ENCODE data around the gene RRP9. TPM values are rescaled to one million over a fixed set of nuclear protein-coding genes. Genes with fewer than 3 reads are reported as not detected.

RRP9 gene
- total RNA-seq, 1 experiment from 2014 or later, result 91.7 TPM

DNA sequence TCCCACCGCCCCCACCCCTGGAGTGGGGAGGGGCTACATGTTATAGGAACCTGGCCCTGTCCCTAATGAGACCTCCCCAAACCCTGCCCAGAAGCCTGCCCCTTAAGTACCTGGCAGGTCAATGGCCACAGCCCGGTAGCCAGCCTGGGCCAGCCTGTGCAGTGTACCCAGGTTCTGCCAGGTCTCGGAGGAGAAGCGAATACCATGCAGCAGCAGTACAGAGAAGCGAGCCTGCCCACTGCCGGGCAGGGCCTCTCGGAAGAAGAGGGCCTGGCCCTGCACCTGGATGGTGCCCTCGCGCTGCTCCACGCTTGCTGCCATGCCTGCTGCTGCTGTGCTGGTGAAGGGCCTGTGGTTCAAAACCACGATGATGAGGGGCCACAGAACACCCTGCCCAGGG lies 29.6 kb upstream of the RRP9 start:
- no peak for DNase-seq (ENCODE audit: low spot score)

DNA sequence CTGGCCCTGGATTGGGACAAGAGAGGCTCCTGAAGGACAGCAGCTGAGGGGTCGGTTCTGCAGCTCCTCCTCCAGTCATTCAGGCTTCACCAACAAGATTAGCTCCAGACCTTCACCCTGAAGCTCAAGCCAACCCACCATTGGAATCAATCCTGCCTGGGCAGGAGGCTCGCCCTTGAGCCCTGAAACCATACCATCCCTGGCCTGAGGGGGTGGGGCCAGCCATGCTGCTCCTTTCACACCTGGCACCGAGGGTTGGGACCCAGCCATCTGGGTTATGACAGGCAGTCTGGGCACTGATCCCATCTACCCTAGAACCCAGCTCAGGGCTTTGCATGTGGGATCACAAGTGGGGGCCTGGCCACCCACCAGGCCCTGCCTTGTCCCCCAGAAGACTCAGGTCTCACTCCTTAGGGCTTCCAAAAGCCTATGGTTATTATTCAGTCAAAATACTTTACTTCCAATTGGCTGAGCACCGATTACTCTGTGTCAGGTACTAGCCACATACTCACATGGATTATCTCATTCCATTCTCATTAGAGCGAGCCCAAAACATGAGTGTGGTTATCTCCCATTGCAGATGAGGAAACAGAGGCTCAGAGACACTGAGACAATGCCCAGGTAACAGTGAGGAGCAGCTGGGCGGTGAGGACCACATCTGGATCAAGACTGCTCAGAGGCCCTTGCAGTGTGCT lies 29.0 kb upstream of the RRP9 start:
- DNase-seq (ENCODE audit: low spot score), result no peak

DNA sequence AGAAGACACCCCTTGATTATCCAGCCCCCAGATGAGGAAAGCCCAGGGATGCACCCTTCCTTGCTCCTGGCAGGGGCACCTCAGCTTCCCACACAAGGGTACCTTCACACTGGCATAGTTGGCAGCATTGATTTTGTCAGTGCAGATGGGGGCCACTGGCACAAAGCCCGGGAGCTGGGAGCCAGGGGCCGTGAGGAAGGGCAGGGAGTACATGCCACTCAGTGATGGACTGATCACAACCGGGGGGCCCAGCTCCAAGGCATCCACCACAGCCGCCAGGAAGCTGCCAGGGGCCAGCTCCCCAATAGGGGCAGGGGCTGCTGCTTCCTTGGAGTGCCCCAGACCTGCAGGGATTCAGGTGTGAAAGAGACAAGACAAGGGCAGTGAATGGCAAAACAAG lies 28.1 kb upstream of the RRP9 start:
- DNase-seq (ENCODE audit: low spot score), result no peak

DNA sequence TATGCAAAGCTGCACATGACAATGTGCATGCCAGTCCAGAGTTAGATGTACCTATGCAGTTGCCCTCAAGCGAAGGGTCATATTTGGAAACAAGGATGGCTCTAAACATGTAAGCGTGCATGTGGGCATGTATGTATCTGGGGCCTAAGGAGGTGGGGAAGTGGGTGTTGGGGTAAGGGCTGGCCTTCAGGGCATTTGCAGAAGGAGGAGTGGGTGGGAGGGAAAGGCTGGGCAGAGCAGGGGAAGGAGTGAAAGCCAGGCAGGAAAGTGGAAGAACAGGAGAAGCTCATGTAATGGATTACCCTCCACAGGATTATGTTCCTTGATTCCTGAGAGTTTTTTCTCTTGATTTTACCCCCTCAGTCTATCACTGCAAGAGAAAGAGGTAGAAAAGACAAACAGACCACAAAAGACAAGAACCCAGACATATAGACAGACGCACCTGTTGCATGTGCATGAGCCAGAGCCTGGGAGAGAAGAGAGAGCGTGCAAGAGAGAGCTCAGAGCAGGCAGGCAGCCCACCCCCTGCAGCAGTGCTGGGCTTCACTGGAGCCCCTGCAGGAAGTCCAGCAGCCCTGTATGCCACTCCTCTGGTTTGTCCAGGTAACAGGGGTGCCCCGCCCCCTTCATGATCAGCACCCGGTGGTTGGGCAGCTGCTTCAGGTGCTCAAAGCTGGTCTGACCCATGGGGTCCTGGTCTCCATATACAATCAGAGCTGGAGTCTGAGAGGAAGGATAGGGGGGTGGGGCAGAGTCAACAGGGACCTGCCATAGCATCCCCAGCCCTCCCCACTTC lies 27.4 kb upstream of the RRP9 start:
- DNase-seq (ENCODE audit: low spot score), result no peak

DNA sequence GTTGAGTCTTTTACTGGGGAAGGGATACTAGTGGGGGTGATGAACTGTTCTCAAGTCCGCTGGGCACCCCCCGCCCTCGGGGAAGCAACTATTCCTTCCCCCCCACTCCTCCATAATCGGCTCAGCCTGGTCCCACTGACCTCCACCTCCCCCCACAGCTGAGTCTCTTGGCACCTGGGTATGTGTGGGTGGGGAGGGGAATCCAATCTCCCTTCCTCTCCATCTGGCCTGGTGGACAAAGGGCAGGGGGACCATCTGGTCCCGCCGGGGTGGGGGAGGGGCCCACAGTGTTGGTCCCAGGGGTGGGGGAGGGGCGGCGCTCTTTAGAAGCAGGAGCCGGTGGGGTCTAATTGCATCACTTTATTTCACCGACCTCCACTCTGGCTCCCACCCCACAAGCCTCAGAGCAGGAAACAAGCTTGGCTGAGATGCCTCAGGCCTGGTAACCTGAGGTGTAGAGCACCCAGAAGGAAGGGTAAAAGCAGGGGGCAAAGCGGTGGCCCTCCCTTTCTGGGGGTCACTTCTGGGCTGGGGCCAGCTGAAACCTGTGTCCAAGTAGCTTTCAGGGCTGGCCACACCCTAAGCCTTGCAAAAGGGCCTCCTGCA lies 26.6 kb upstream of the RRP9 start:
- DNase-seq (ENCODE audit: low spot score), result no peak

DNA sequence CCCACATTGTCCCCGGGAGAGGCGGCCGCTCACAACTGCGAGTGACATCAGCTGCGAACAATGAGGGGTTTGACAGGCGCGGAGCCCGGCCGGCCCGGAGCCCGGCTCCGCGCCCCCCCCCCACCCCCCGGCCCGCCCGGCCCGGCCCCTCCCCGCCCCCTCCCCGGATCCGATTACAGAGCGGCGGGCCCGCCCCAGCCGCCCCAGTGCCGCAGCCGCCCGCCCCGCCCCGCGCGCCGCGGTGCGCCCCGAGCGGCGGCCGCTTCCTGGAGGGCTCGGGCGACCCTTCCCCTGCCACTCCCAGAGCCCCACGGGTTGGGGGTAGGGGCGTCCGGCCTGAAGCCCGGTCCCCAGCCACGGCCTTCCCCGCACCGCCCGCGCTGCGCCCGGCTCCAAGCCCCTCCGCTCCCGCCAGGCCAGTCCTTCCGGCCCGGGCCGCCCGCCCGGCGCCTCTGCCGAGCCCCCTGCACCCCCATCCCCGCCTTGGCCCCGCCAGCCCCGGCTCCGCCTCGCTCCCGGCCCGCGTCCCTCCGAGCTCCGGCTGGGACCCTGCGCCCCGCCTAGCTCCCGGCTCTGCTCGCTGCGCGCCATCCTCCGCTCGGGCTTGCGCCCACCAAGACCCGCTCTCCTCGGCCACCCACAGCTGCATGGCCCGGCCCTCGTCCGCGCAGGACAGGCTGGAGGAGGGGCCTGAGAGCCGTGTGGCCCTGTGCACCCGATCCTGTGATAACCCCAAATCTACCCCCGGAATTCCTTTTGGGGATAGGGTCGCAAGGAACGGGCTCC lies 25.9 kb upstream of the RRP9 start, which contains the start of gene PCBP4:
Gene PCBP4 (minus strand): TSS at position 71 of the 786 bp plus-strand sequence. CDS start 6,214 bp downstream, outside the sequence.
- DNase-seq (ENCODE audit: low spot score), result no peak

DNA sequence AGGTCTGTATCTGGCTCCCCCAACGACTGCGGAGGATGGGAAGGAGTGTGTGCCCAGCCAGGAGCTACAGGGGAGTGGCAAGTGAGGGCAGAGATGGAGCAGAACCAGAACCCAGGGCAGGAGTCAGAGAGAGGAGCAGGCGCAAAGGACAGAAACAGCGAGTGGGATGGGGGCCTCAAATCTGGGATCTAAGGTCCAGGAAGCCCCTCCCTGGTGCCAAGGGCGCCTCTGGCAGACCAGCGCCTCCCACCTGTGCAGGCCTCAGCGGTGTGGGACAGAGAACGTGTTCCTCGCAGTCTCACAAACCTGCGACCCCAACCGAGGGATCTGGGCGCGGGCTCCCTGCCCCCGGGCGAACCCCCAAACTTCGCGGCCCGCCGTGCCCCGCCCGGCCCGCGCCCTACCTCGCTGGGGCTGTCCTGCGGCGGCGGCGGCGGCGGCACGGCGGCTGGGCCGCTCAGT lies 25.2 kb upstream of the RRP9 start:
- no peak for DNase-seq (ENCODE audit: low spot score)

DNA sequence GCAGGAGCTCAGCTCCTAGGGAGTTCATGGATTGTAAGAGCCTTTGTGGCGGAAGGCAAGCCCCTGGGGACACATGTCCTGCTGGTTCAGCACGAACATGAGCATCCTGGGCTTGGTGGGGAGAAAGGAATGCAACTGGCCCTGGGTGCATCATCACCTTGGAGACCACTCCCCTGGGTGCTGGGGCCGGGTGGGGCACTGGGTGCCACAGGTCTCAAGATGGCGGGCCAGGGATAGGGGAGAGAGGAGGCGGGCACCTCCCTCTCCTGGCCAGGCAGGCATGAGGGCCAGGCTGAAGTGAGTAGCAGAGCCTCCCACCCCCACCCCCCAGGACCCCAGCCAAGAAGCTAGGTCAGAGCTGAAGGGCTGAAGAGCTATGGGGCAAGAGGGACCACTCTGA lies 24.8 kb upstream of the RRP9 start:
- DNase-seq (ENCODE audit: low spot score), result no peak

DNA sequence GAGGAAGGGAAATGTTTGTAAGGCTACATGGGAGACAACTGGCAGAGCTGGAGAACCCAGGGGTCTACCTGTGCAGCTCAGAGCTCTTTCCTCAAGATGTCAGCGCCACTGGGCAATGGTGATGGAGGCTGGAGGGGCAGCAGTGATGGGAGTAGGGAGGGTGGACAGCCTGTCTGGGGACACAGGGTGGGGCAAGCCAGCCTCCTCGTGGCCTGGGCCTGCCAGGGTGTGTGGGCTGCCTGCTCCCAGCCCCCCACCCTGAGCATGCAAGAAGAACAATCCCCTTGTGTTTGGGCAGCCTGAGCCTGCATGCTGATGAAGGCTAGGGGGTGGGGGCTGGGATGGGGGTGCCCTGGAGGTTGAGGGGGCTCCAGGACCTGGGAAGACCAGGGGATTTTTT lies 24.3 kb upstream of the RRP9 start:
- DNase-seq (ENCODE audit: low spot score), result no peak

DNA sequence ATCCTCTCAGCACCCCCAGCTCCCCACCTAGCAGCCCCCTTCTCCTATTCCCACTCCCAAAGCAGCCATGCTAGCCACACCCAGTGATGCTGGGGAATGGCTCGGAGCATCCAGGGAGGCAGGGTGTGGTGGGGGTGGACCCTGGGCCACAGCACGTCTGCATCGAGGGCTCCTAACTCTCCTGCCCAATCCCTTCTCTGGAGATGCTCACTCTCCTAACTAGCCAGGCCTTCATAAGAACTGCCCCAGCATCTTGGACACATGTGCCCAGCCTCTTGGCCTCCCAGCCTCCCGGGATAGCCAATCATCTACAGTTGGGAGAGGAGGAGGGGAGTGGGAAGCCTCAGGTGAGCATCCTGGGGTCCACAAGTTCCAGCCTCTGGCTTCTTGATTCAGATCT lies 22.8 kb upstream of the RRP9 start:
- no peak for DNase-seq (ENCODE audit: low spot score)

DNA sequence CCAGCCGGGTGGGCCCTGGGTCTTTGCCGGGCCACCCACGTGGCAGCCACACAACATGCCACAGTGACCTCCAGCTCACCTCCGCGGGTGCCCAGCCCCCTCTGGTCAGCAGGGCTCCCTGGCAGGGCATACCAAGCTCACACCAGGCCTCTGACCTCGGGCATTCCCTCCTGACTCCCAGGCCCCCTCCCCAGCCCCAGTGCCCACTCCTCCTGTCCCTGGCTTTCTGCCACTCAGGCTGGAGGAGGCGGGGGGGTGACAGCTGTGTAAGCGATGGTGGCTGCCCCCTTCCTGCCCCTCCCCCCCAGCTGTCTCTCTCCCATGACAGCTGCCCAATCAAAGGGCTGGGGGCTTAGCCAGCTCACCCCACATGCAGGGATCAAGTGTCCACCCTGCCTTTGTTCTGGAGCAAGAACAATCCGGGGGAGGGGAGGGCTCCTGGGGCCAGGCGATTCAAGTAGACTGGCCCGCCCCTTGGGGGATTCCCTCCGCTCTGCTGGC lies 22.3 kb upstream of the RRP9 start:
- no peak for DNase-seq (ENCODE audit: low spot score)

DNA sequence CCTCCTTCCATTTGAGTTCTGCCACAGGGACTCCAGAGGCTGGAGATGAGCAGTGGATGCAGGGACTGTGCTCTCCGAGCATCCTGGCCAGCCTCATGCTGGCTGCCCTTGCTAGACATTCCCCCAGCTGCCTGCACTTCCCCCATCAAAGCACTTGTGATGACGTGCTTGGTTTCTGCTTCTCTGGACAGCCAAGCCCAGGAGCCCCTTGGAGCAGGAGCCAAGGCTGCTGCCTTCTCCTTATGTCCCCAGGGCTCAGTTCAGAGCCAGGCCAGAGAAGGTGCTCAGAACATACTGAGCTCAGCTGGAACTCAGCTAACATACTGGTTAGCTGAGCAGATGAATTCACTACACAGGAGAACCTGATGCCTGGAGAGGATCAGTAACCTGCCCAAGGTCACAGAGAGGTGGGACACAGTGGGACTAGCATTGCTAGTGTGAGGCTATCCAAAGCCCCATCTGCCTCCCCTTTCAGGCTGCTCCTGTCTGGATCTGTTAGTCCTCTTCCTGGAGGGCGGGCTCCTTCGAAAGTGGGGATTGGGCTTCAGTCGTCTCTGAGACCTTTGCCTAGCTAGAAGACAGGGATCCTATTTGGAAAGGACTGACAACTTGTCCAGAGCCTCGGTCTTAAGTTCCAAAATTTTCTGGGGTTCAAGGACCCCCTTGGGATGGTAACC lies 21.3 kb upstream of the RRP9 start:
- no peak for DNase-seq (ENCODE audit: low spot score)

DNA sequence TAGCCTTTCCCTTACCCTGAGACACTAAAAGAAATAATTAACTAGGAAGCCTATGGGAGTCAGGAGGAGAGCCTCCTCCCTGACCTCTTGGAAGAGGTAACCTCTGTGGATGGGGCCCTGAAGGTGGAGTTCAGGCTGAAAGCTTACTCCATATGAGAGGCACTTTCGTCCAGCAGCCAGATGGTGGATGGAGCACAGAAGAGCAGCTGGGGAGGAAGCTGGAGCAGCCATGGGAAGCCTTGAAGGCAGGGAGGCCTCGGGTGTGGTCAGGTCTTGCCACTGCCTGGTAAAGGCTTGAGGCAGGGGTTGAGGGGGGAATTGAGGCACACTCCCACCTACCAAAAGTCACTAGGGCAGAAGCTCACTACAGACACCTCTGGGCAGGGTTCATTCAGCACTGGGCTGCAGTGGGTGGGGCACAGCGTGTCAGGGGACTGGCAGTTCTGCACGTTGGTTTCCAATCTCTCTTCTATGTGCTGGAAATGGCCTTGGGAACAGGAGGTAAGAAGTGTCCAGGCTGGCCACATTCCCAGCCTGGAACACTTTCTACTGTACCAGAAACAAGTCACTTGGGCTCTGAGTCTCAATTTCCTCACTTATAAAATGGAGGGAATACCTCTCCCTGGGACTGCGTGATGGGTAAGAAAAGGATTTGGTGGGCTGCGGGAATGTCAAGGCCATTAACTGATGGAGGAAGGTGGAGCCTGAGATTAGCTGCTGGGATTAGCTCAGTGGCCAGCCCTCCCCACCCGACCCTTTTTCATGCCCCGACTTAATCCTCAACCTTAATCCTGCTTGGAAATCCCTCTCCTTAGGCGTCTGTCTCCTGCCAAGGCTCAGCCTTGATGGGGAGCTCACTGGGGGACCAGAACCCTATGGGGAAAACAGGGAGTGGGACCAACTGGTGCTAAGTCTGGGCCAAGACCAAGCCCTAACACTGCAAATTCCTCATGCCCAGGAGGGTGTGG lies 20.2 kb upstream of the RRP9 start:
- no peak for DNase-seq (ENCODE audit: low spot score)

DNA sequence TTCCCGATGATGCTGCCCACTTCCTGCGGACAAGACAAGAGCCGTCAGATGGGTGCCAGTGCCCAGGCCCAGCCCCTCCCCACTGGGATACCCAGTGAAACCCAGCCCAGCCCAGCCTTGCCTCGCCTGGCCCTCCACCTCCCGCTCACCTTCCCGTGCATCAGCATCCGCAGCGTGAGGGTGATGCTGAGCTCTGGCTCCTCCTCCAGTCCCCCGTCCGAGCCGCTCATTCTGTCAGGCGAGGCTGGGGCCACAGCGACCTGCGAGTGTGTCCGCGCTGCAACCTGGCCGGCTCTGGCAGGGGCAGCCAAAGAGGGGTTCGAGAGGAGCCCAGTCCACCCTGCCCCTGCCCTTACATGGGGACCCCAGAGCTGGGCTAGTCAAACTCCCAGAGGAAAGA lies 19.3 kb upstream of the RRP9 start:
- DNase-seq (ENCODE audit: low spot score), result no peak

DNA sequence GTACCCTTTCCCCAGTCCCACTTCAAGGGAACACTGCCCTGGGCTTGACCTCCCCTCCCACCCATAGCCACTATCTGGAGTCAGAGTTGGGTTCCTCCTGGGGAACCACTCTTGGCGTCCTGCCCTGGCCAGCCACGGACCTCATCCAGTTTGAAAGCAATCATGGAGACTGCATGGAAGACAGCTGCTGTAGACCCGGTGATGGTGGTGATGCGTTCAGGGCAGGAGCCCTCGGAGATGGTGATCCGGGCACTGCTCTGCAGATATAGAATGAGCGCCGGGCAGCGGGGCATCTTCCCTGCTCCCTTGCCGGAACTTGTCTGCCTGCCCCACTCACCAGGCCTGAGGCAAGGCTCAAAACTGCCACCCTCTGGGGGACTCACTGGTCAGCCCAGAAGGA lies 18.7 kb upstream of the RRP9 start:
- DNase-seq (ENCODE audit: low spot score), result no peak

DNA sequence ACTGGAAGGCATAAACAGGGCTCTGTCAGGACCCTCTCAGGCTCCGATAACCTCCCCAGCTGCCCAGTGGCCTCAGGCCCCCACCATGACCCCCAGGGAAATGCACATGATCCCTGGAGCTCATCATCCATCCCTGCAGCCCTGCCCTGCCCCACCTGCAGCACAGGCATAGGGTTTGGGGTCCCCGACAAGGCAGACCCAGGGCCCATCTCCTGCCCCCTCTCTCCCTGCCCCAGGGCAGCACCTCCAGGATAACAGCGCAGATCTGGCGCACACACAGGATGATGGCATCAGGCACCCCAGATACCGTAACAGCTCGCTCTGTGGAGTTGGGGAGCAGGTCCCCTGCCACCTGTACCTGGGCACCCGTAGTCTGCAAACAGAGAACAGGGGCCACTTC lies 17.9 kb upstream of the RRP9 start:
- no peak for DNase-seq (ENCODE audit: low spot score)

DNA sequence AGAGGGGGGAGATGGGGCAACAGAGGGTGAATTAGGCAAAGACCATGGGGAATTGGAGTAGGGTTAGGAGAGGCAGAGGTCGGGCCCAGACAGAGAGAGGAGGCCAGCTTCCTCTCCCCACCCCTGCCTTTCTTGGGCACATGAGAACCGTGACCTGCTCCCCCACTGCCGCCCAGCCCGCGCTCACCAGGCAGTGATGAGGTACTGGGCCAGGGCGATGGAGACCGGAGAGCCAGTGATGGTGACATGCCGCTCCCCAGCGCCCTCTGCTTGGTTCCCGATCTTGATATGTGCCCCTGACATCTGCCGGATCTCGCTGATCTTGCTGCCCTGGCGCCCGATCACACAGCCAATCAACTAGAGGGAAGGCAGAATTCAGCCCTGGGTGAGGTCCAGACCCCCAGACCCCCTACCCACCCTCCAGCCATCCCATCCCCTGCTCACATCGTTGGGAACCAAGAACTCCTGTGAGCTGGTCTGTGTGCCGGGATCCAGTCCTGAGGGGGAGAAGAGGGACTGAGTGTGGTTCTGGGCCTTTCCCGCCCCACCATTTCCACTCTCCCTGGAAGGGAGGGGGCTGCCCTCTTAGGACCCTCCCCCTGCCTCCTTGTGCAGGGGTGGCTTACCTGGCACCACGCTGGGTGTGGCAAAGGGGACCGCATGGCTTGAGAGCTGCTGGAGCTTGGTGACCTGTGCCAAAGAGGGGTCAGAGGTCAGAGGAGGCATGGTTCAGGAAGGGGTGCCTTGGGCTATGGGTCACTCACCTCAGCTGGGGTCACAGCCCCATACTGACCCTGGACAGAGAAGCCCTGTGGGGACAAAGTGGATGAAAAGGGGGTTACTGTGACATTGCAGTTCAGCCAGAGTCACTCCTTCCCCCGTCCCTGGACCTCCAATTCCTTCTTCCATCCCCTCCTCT lies 17.2 kb upstream of the RRP9 start:
- DNase-seq (ENCODE audit: low spot score), result no peak

DNA sequence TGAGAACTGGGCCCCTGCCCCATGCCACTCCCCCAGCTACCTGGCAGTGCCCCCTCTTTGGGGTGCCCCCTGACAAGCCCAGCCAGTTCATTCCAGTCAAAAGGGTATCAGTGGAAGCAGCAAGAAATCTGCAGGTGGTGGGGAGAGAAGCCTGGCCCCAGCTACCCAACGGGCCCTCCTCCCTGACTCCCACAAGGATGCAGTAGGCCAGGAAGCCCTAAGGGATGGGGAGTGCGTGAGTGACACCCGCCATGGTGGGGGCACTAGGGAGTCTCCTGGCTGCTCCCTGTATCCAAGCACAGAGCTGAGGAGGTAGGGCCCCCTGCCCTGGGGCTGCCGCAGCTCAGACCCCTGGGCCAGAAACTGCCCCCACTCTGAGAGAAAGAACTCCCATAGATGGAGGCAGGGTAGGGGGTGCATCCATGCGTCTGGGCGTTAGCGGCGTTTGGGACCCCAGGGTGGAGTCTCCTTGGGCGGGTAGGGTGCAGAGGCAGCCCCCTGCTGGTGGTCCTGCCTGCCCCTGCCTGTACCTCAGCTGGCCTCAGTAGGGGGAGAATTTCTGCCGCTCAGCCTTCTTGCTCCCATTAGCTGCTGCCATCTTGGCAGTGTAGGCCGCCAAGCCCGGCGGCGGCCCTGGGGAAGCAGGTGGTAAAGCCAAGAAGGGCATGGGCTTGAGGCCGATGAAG lies 16.0 kb upstream of the RRP9 start:
- DNase-seq (ENCODE audit: low spot score), result no peak

All from HT-29 (cell line).